Sigmoid colon (tissue), 7 donors: ENCODE results near the gene GPS2. TPM values are rescaled to one million over a fixed set of nuclear protein-coding genes. Genes with fewer than 3 reads are reported as not detected.

Experiments
- DNase-seq: peaks from one replicate; pipeline ENCODE4 v3.0.0-alpha.2; 2019
- H3K27ac ChIP-seq, 4 donors: fragments of 200-600 bp; sonication (generic); one replicate each; pipeline ENCODE4 v1.5.1; 2016 to 2019; ENCODE audit warnings: mild to moderate bottlenecking in 1 of 4
- H3K27me3 ChIP-seq, 3 donors: fragments of 200-600 bp; sonication (generic); one replicate each; pipeline ENCODE4 v1.5.1; 2019; ENCODE audit warnings: mild to moderate bottlenecking in 1 of 3
- H3K36me3 ChIP-seq, 4 donors: fragments of 200-600 bp; sonication (generic); one replicate each; pipeline ENCODE4 v1.5.1; 2016 to 2019
- H3K4me1 ChIP-seq, 4 donors: fragments of 200-600 bp; sonication (generic); one replicate each; pipeline ENCODE4 v1.5.1; 2017 to 2019
- H3K4me3 ChIP-seq, 4 donors: fragments of 200-600 bp; sonication (generic); one replicate each; pipeline ENCODE4 v1.5.1; 2017 to 2019; ENCODE audit warnings: mild to moderate bottlenecking in 2 of 4, moderate library complexity in 1 of 4
- H3K9me3 ChIP-seq, 4 donors: fragments of 200-600 bp in 3 of 4; sonication (generic) in 3 of 4; one replicate each; pipeline versions ENCODE4 v1.5.1 to v1.6.1; 2013 to 2019
- CTCF ChIP-seq, 4 experiments: fragments of 450-650 bp in 3 of 4; fragments of 200-600 bp in 1 of 4; IDR thresholded peaks; one replicate each; pipeline ENCODE4 v1.5.1; 2016 to 2019; ENCODE audit warnings: antibody characterized with exemption in 4 of 4, mild to moderate bottlenecking in 3 of 4, moderate library complexity in 2 of 4
- EP300 ChIP-seq, 4 donors: sonication (generic); formaldehyde crosslinking; IDR thresholded peaks; one replicate each; pipeline ENCODE4 v1.6.1; 2017; ENCODE audit warnings: antibody characterized with exemption in 4 of 4
- POLR2A ChIP-seq, 2 donors: fragments of 450-650 bp; IDR thresholded peaks; one replicate each; pipeline ENCODE4 v1.6.1; 2016; ENCODE audit warnings: antibody characterized with exemption in 2 of 2, mild to moderate bottlenecking in 2 of 2, moderate library complexity in 2 of 2
- POLR2AphosphoS5 ChIP-seq, 4 donors: sonication (generic); formaldehyde crosslinking; IDR thresholded peaks; one replicate each; pipeline ENCODE4 v1.6.1; 2017; ENCODE audit warnings: antibody characterized with exemption in 4 of 4
- WGBS, 2 donors: extraction: QIAGEN DNeasy Blood & Tissue Kit; methylation state at CpG; one replicate each; pipeline ENCODE4 v1.1.7; 2013; 5-methylcytosine and 5-hydroxymethylcytosine counted together
- intact Hi-C: fragments of 100-400 bp; cut with DNase I; formaldehyde crosslinking; loops from one replicate; pipeline ENCODE4 v1.15.1; 2023
- polyA plus RNA-seq, 3 donors: library from polyadenylated mRNA; stranded (reverse); fragments of 200-250 nt; gene quantifications; one replicate each; pipeline ENCODE4 v1.2.3, GENCODE V29; 2013
- total RNA-seq, 4 donors: library from RNA; depleted of rRNA; stranded (reverse); fragments of >200 nt; gene quantifications; one replicate each; pipeline ENCODE4 v1.1.0, GENCODE V29; 2016
- donor health status: healthy with polysubstance abuse.
- donor health status: Bipolar disorder and iron deficiency.
- donor health status: healthy.

GPS2 gene
- total and polyA plus RNA-seq, 7 donors = 67.9 to 114 (median 84.2) TPM

DNA sequence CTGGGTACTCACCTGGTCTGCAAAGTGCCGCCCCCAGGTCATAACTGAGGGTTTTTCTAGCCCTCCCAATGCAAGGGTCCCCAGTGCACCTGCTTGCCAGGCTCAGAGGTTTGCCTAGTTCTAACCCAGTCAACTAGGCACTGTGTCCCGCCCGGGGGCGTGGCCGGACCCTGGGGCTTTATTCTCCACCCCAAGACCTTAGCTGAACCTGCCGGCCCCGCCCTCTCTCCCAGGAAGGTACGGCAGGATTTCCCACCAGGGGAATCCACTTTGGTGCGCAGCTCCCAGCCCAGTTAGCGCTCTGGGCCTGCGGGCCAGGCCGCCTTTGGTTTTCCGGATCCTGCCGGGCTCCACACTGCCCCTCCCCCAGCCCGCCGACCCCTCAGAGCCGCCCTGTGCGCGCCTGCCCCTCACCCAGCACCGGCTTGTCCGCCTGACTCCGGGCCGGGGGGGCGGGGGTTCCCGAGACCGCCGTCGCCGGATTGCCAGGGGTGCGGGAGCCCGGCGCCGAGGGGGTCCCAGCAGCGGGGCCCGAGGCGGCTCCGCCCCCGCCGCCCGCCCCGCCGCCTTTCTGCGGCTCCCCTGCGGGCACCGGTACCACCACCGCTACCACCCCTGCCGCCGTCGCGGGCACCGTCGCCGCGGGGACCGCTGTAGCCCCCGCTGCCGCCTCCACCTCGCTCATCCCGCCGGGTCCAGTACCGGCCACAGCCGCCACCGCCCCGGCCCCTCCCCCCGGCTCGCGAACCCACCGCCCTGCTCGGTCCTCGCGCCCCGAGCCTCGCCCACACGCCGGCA lies 21.1 kb downstream of the GPS2 start:
- intact Hi-C loops = no loop called here
- H3K27me3 ChIP-seq = peaks cover 11 to 38% (median 18%) of the 10 kb centered on the region in 3 donors
- no peak for DNase-seq
- peak overlapping the region; percentile 67 to 80 (median 77) for H3K27ac ChIP-seq
- H3K4me3 ChIP-seq = peak overlapping the region in 3 of 4 donors; percentile 28 to 44 (median 38)
- peaks cover 0 to 69% (median 62%) of the 10 kb centered on the region in 4 donors for H3K4me1 ChIP-seq
- 2 to 4% methylated on average over 75 of the region's 75 CpGs for WGBS, 2 donors
- no peaks in the 10 kb centered on the region for H3K9me3 ChIP-seq
- TF ChIP-seq POLR2A (IDR thresholded peaks at IDR 0.05) (no peak), POLR2AphosphoS5 (IDR thresholded peaks at IDR 0.05) (peak in 1 of 4 donors; percentile 16)
- no peaks in the 10 kb centered on the region for H3K36me3 ChIP-seq

GRCh38 chr17:7293159-7293558 lies 22.0 kb downstream of the GPS2 start:
- Histone ChIP-seq H3K27me3 (peaks cover 11 to 38% (median 18%) of the 10 kb centered on the region in 3 donors), H3K4me1 (peaks cover 0 to 69% (median 62%) of the 10 kb centered on the region in 4 donors)
- intact Hi-C loops = no loop called here

GRCh38 chr17:7292729-7293128 lies 22.4 kb downstream of the GPS2 start:
- Histone ChIP-seq H3K36me3 (no peaks in the 10 kb centered on the region), H3K4me1 (peaks cover 0 to 69% (median 62%) of the 10 kb centered on the region in 4 donors), H3K27ac (peak overlapping the region; percentile 67 to 80 (median 77)), H3K9me3 (no peaks in the 10 kb centered on the region), H3K4me3 (no peak overlapping the region), H3K27me3 (peaks cover 11 to 38% (median 18%) of the 10 kb centered on the region in 3 donors)
- DNase-seq = no peak
- TF ChIP-seq EP300 (IDR thresholded peaks at IDR 0.05) = no peak
- peak in 2 of 4 donors; percentile 46 to 51 for TF ChIP-seq POLR2AphosphoS5 (IDR thresholded peaks at IDR 0.05)
- no peak for TF ChIP-seq POLR2A (IDR thresholded peaks at IDR 0.05)
- intact Hi-C loops = no loop called here
- 34 to 45% methylated on average over 6 of the region's 6 CpGs for WGBS, 2 donors

More at GRCh38 chr17:7293159-7293558, 22.0 kb downstream of the GPS2 start:
- no peak for DNase-seq
- Histone ChIP-seq H3K36me3 (no peaks in the 10 kb centered on the region), H3K27ac (peak overlapping the region; percentile 67 to 80 (median 77)), H3K9me3 (no peaks in the 10 kb centered on the region), H3K4me3 (no peak overlapping the region)
- TF ChIP-seq POLR2A (IDR thresholded peaks at IDR 0.05) (no peak), CTCF (IDR thresholded peaks at IDR 0.05) (no peak), POLR2AphosphoS5 (IDR thresholded peaks at IDR 0.05) (peak in 1 of 4 donors; percentile 16)
- WGBS, 2 donors = 74 to 86% methylated on average over 11 of the region's 11 CpGs

DNA sequence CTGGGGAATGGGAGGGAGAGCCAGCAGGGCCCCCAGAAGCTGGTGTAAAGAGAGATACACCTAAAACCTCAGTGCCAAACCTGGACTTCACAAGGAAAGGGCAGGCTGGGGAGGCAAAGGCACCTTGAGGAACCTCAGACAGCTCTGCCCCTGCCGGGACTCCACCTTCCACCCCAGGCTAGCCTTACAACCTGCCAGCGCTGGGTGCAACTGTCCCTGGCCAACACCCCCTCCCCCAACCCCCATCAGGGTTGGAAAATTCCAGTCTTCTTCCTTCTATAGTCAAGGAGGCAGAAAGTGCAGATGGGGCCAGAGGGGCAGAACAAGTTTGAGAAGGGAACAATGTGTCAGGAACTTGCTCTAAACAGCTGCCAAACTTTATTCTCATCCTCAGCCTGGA lies 23.0 kb downstream of the GPS2 start:
- intact Hi-C loops = no loop called here
- peak in 3 of 4 donors; percentile 1 to 27 (median 12) for TF ChIP-seq POLR2AphosphoS5 (IDR thresholded peaks at IDR 0.05)
- no peak for TF ChIP-seq CTCF (IDR thresholded peaks at IDR 0.05)
- Histone ChIP-seq H3K27ac (peak overlapping the region; percentile 67 to 80 (median 77)), H3K4me1 (peaks cover 0 to 69% (median 62%) of the 10 kb centered on the region in 4 donors), H3K9me3 (no peaks in the 10 kb centered on the region), H3K36me3 (peaks cover 0 to 2% (median 0%) of the 10 kb centered on the region in 4 donors), H3K27me3 (peaks cover 11 to 38% (median 18%) of the 10 kb centered on the region in 3 donors), H3K4me3 (no peak overlapping the region)
- no peak for DNase-seq
- 60 to 71% methylated on average over 2 of the region's 2 CpGs for WGBS, 2 donors

DNA sequence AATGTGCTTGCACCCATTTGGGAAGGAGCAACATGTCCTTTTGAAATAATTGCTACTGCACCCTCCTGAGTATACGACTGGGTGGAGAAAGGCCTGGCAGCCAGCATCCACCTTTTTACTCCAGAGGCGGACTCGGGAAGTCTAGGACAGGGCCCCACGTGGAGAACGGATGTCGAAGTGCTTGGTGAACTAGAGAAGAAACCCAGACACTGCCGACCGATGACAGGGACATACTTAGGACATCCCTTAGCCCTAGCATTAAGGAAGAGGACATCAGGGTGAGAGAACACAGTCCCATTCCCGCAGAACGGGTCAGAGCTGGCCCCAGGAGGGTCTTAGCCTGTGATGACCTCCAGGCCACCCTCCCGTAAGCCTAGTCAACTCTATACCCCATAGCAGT lies 24.5 kb downstream of the GPS2 start:
- DNase-seq = no peak
- Histone ChIP-seq H3K36me3 (peaks cover 9 to 13% (median 11%) of the 10 kb centered on the region in 4 donors), H3K27me3 (peaks cover 11 to 38% (median 18%) of the 10 kb centered on the region in 3 donors), H3K4me3 (no peak overlapping the region), H3K27ac (peak overlapping the region; percentile 32 to 97 (median 57)), H3K9me3 (no peaks in the 10 kb centered on the region), H3K4me1 (peaks cover 0 to 68% (median 61%) of the 10 kb centered on the region in 4 donors)
- intact Hi-C loops = no loop called here
- 73 to 80% methylated on average over 11 of the region's 11 CpGs for WGBS, 2 donors
- TF ChIP-seq POLR2AphosphoS5 (IDR thresholded peaks at IDR 0.05) = peak in 2 of 4 donors; percentile 66 to 75
- no peak for TF ChIP-seq CTCF (IDR thresholded peaks at IDR 0.05)
